Mammary epithelial cell (primary cell): ENCODE results near the gene USP44.

Source experiments
- CTCF ChIP-seq, 2 donors: IDR thresholded peaks in 1 of 2; conservative IDR thresholded peaks in 1 of 2; 2 replicates each; pipeline ENCODE4 v1.5.1; 2011 to 2012; ENCODE audit warnings: inconsistent platforms in 2 of 2, low read length in 2 of 2, mild to moderate bottlenecking in 2 of 2, control low read depth in 1 of 2, low read depth in 1 of 2; ENCODE audit not compliant: insufficient read depth in 1 of 2; ENCODE audit errors: extremely low read depth in 1 of 2
- EZH2 ChIP-seq: IDR thresholded peaks from 2 replicates; pipeline ENCODE4 v1.6.1; 2012; ENCODE audit warnings: low read length, inconsistent platforms, borderline replicate concordance

- no peak for TF ChIP-seq CTCF (conservative IDR thresholded peaks at IDR 0.05 in 1 of 2, IDR thresholded peaks at IDR 0.05 in 1 of 2; ENCODE audit: extremely low read depth in 1 of 2, insufficient read depth in 1 of 2, low read depth in 1 of 2, low read length in 2 of 2)
- no peak for TF ChIP-seq EZH2
Observed at GRCh38 chr12:95546491-95546813, 4.8 kb downstream of the USP44 start.
